Measurements from ENCODE around the gene NUDT8.

GRCh38 chr11:67613960-67614715 lies 15.6 kb downstream of the NUDT8 start:
- TF ChIP-seq EHMT2 (IDR thresholded peaks at IDR 0.05; ENCODE audit: low read depth) (no peak), NFE2L2 (conservative IDR thresholded peaks at IDR 0.05; ENCODE audit: low read length) (no peak), POLR2AphosphoS2 (conservative IDR thresholded peaks at IDR 0.05; ENCODE audit: low read length) (no peak), CHD4 (IDR thresholded peaks at IDR 0.05; ENCODE audit: borderline replicate concordance) (no peak), CTCF (IDR thresholded peaks at IDR 0.05) (peak; percentile 54), CEBPB (IDR thresholded peaks at IDR 0.05) (no peak), RAD21 (conservative IDR thresholded peaks at IDR 0.05 in 1 of 2, IDR thresholded peaks at IDR 0.05 in 1 of 2) (0 out of 5 replicates have a peak, but pooled peaks of 1 of the 2 experiments have one; percentile 27)
- TF ChIP-seq, protein P1, sequence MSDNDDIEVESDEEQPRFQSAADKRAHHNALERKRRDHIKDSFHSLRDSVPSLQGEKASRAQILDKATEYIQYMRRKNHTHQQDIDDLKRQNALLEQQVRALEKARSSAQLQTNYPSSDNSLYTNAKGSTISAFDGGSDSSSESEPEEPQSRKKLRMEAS (IDR thresholded peaks at IDR 0.05) = no peak

All from A549 (cell line).